Stimulated activated CD4-positive, alpha-beta T cell treated with anti-CD3 and anti-CD28 coated beads, TNF-alpha, amount 100 ng/mL, for 48 hours (primary cell): ENCODE measurements around the gene NDE1.
"Not testable (repeated sequence)": the region's sequence is repeated elsewhere in the genome, so short reads cannot be mapped to it uniquely, and the experiment has no call there.

ENCODE experiments used
- DNase-seq, 3 donors: peaks; one replicate each; pipeline ENCODE4 v3.0.0-alpha.2; 2020; ENCODE audit warnings: low read depth in 3 of 3

Gene NDE1

DNA sequence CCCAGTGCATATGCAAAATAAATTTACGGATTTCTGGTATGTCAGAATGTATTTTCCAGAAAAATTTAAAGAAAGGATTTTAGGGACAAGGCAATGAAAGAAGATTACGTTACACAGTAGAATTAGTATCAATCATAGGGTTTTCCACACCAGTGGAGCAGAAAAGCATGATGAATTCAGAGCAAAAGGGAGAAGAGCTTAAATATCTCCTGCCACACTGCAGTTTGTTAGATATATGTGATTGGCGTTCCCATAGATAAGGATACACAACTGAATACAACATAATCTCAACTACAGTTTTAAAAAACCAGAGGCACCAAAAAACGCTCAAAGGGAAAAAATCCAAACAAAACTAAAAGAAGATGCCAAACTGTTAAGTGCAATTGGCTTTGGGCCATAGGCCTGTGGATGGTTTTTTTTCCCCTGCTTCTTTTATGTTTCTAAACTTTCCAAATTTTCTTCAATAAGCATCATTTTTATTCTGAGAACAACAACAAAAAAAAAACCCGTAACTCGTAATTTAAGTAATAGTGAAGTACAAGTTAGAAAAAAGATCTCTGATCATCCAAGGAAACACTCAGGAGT is 29.3 kb upstream of the NDE1 start:
- no peak for DNase-seq

DNA sequence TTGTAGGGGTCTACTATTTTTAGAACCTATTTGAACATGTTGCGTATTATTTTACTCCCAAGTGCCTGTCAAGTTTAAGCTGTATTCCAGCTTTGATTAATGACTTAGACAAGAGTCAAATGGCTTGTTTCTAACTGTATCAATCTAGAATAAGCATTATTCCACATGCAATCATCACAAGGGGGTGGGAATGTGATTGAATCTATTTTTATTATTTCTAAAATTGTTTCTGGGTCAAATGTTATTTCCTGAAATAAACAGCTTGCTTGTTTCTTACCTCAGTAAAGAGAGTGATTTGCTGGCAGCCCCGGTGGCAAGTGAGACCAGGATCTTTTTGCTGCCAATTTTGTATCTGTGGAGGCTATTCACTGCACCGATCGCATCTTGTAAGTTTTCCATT is 28.6 kb upstream of the NDE1 start:
- DNase-seq: no peak

DNA sequence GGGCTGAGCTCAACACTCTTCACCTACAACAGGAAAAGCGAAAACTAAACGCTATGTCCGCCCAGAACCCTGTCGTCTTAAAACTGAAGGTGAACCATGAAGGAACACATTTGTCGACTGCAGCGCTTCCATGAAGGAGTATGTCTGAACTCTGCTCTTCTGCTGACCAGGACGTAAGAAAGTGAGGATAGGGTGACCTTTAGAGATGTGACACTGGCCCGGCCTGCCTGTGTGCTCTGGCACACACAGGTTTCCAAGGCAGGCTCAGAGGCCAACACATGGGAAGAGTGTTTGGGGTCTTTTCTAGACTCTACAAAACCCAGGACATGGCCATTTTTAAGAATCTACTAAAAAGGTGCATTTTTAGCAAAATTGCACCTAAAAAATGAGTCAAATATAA is 28.2 kb upstream of the NDE1 start:
- DNase-seq: no peak

DNA sequence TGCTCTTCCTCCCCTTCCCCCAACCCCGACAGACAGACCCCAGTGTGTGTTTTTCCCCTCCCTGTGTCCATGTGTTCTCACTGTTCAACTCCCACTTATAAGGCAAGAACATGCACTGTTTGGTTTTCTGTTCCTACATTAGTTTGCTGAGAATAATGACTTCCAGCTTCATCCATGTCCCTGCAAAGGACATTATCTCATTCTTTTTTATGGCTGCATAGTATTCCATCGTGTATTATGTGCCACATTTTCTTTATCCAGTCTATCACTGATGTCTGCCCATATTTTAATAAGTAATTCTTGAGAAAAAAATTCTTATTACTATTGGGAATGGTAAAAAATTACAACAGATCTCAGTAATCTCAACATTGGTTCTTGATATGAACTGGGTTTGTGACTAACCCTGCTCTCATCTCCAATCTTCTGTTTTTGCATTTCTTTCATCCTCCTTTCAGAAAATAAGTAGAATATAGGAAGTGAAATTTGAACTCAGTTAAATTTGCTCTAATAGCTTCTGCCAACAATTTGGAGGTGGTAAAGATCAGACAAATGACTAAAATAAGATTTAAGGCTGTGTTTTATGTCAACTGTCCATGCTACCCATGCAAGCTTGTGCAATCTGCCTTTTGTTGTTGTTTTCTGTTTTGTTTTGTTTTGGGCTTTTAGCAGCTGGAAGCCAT is 18.2 kb upstream of the NDE1 start:
- no peak for DNase-seq

DNA sequence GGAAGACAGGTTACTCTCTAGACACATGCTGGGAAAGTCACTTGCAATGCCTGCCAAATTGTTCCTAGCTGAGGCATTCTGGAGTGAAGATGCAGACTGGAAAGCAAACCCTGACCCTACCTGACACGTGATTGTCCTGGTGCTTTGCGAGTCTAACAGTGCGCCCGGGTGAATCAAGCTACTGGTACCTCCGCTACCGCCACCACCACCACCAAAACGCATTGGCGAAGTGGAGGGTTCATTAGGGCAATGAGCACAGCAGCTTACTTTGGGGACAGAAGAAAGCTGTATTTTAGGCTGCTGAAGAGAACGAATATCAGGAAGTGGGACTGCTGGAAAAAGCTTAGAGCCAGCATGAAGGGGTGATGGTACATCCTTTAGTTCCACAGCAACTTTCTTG is 14.1 kb upstream of the NDE1 start:
- no peak for DNase-seq

DNA sequence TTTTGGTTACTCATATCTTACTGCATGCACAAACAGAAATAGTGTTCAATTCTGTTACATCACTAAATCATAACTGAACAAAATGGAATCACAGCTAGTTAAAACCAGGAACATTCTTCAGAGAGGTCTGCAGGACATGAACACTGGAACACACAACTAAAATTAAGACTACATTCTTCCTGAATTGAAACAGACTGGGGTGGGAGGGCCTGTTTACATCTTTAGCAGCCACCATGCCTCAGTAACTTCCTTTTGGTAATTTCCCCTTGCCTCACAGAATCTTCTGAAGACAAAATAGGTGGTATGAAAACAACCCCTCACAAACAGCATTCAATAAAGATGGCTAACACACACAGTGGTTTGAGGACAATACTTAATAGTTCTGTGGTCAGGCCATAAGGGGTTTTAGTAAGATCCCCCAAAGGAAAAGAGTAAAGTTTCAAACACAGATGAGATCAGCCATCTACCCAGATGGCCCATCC is 13.6 kb upstream of the NDE1 start:
- no peak for DNase-seq

DNA sequence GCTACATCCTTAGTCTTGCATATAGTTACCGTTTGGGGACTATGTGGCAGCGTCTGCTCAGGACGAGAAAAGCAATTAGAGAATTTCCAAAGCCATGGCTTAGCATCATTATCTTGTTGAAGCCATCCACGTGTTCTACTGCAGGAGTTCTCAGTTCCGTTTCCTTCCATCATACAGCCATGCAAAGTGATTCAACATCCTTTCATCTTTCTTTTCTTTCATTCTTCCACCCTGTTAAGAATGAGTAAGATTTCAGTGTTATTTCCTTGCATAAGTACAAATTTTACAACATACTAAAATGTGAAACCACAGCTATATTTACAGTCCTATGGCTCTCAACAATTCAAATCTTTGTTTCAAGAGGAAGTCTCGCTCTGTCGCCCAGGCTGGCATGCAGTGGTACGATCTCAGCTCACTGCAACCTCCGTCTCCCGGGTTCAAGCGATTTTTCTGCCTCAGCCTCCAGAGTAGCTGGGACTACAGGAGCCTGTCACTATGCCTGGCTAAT is 10.9 kb upstream of the NDE1 start:
- no peak for DNase-seq

DNA sequence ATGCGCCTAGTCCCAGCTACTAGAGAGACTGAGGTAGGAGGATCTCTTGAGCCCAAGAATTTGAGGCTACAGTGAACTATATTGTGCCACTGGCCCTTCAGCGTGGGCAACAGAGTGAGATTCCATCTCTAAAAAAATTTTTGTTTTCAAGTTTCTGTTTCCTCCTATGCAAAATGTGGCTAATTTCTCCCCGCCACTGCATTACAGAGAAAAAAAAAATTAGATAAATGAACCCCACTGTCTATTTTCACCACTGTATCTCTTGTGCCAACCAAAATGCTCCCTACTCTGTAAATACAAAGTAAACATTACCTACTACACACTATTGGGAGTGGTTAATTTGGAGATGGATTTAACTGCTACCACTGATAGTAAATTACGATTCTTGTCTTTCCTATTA is 9.1 kb upstream of the NDE1 start:
- no peak for DNase-seq

DNA sequence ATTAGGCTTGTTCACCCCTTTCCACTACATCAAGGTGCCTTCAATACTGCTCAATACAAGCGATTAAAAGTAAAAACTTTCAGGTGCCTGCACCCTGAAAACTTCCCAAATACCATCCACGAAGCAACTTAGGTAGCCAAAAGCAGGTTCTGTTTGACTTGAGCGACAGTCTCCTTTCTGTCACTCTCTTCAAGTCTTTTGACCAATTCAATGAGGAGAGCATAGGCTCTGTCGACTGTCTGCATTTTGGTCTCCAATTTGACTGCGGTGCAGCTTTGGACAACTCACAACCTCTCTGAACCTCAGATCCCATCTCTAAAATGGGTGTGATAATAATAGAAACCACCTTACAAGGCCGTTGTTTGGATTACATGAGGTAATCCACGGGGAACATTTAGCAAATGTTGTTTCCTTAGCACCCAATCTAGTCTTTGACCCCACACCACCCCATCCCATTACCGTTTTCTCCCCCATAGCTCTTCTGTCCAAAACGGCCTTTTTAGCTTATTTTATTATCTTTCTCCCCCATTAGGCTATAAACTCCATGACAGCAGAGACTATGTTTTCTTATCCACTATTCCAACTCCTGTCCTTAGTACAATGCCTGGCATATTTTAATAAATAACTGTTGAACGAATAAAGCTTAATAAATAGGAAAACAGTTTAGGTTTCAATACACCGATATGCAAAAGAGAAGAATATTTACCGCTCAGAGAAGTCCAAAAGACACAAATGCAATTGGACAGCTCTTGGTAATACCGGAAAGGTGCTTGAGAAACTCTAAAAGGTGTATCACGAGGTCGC is 8.1 kb upstream of the NDE1 start:
- no peak for DNase-seq

DNA sequence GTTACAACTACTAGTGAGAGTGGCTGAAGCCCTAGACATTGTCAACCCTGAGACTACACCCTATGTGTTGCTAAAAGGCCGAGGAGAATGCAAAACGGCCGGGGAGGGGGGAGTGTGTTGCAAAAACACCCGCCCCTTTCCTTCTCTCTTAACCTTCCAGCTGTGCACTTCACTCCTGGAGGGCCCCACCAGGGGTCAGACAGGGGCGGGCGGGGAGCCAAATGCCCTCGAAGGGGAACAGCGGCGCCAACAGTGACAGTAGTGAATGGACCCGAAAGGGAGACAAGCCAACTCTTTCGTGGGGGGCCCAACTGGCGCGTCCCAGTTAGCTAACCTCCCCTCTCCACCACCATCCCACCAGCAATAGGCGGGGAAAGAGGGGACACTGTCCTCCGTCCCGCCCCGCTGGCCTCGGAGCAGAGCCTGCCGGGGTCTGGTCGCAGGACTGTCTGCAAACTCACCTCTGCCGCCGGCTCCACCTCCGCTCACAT is 7.4 kb upstream of the NDE1 start:
- peak; percentile 60 to 82 (median 67) for DNase-seq

DNA sequence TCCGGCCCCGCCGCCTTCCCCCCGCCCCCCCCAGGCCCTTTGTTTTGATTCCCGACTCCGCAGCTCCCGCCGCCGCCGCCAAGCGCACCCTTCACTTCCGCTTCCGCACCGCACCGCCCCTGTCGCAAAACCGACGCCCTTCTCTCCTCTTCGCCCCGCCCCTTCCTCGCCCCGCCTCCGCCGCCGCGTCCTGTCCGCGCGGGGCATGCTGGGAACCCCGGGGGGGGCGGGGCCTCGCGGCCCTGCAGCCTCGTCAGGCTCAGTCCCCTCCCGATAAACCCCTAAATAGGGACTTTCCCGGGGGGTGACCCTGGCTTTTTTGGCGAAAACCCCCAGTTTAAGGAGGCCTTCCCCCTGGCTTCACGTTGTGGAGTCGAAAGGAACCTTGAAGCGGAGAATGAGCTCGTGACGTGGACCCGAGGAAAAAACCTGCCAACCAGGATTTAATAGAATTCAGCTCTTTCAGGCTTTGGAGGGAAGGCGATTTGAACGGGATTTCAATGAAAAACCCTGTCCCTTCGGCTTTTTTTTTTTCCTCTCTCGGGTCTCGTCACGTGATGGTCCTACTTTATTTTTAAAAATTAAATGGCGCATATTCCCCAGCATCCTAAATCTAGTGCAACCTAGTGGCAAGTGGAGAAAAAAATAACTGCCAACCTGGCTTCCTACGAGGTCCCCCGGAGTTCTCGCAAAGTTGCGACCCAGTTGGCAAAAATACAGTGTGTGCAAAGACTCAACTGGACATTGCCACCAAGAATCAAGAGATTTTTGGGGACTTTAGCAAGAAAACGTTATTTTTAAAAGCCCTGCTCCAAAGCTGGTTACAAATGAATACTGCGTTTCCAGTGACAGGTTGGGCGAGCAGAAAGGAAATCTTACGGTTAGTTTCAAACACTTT is 6.7 kb upstream of the NDE1 start, which contains the start of gene MARF1:
Gene MARF1 (minus strand): TSS at position 107 of the 898 bp plus-strand sequence. CDS start 3,921 bp downstream, outside the sequence.
- DNase-seq: peak; percentile 98 to 100 (median 100)

DNA sequence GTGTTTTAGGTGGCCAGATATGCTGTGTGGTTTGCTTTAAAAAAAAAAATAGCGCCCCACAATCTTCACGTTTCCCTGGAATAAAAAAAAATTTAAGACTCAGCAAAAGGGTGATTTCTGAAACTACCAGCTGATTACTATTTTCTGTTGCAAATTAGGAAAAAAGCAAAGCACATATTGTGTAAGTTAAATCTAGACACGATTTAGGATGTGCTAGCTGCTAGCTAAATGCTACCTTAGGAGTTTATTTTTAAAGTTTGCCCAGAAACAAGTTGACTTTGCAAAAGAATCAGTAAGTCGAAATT is 6.1 kb upstream of the NDE1 start:
- DNase-seq: no peak

DNA sequence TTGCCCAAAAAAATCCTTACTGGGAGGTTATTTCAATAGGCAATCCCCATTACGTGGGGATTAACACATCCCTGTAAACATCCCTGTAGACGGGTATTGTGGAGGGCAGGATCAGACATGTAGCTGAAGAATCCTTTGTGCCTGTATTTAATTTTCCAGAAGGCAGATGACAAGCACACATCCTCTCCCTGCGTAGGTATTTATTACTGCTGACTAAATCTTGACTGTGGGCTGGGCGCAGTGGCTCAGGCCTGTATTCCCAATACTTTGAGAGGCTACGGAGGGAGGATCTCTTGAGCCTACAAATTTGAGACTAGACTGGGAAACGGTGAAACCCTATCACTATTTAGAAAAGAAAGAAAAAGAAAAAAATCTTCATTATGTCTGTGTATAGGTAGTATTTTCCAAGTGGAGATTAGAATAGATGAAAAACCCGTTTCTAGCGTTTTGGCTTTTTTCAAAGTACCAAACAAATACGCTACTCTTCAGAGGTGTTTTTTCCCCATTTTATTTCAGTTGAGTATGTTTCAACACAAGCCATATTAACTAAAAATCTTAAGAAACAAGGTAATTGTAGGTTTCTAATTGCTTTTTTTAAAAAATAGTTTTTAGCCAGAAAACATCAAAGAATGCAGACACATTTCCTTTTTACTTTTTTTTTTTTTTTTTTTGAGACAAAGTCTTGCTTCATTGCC is 5.6 kb upstream of the NDE1 start:
- DNase-seq: no peak

DNA sequence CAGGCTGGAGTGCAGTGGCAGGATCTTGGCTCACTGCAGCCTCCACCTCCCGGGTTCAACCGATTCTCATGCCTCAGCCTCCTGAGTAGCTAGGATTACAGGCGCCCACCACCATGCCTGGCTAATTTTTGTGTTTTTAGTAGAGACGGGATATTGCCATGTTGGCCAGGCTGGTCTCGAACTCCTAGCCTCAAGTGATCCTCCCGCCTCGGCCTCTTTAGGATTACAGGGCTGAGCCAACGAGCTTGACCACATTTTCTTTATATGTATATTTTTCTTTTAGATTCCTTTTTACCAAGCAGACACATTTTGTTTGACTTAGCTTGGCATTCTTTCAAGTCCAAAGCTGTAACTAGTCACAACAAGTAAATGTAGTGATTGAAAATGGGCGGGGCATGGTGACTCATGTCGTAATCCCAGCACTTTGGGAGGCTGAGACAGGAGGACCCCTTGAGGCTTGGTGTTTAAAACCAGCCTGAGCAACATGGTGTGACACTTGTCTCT is 5.0 kb upstream of the NDE1 start:
- peak in 1 of 3 donors; percentile 22 for DNase-seq

DNA sequence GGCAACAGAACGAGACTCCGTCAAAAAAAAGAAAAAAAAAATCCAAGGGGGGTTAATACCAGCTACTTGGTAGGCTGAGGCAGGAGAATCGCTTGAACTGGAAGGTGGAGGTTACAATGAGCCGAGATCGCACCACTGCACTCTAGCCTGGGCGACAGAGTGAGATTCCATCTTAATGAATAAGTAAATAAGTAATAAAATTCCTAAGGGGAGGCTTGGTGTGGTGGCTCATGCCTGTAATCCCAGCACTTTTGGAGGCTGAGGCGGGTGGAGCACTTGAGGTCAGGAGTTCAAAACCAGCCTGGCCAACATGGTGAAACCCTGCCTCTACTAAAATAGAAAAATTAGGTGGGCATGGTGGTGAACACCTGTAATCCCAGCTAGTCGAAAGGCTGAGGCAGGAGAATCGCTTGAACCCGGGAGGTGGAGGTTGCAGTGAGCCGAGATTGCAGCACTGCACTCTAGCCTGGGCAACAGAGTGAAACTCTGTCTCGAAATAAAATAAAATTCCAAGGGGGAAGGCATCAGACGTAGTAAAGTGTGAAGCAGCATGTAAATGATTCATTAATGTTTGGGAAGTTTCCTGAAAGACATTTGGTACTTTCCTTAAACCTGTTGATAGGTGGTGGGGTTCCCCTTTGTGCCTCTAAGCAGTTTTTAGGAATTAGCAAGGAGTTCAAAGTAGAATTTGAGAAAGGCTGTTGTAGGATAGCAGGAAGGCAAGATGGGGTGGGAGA is 3.3 kb upstream of the NDE1 start:
- not testable (repeated sequence) for DNase-seq

DNA sequence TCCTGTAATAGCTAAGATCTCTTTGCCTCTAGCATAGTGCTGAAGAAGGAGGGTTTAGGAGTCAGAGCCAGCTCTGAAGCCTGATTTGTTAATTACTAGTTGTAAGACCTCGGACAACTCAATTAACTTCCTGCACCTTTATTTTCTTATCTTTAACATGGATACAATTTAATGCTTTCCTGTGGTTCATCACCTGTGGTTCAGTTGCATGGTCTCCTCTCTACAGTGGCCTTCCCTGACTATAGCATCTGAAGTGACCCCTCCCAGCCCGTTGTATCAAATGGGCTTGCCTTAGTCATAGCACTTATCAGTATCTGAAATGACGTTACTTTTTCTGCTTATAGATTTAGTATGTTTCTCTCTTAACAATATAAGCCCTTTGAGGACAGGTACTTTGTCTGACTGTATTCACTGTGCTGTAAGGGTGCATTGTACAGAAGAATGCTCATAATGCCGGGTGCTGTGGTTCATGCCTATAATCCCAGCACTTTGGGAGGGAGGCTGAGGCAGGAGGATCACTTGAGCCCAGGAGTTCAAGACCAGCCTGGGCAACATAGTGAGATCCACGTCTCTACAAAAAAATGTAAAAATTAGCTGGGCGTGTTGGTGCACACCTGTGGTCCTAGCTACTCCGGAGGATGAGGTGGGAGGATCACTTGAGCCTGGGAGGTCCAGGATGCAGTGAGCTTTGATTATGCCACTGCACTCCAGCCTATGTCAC is 2.6 kb upstream of the NDE1 start:
- DNase-seq: no peak

DNA sequence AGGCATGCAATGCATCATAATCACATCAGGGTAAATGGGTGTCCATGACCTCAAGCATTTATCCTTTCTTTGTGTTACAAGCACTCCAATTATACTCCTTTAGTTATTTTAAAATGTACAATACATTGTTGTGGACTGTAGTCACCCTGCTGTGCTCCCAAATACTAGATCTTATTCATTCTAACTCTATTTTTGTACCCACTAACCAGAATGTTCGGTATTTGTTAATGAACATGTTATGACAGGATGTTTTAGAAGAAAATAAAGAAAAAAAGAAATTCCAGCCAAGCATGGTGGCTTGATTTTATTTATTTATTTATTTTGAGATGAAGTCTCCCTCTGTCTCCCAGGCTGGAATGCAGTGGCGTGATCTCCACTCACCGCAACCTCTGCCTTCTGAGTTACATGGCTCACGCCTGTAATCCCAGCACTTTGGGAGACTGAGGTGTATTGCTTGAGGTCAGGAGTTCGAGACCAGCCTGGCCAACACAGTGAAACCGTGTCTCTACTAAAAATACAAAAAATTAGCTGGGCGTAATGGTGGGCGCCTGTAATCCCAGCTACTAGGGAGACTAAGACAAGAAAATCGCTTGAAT is 1.8 kb upstream of the NDE1 start:
- no peak for DNase-seq

DNA sequence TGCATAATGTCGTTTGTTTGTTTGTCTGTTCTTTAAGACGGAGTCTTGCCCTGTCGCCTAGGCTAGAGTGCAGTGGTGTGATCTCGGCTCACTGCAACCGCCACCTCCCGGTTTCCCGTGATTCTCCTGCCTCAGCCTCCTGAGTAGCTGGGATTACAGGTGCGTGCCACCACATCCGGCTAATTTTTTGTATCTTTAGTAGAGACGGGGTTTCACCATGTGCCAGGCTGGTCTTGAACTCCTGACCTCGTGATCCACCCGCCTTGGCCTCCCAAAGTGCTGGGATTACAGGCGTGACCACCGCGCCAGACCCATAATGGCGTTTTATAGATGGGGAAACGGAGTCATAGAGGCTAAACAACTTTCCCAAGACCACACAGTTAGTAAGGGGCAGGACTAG is 734 bp upstream of the NDE1 start:
- DNase-seq: not testable (repeated sequence)

DNA sequence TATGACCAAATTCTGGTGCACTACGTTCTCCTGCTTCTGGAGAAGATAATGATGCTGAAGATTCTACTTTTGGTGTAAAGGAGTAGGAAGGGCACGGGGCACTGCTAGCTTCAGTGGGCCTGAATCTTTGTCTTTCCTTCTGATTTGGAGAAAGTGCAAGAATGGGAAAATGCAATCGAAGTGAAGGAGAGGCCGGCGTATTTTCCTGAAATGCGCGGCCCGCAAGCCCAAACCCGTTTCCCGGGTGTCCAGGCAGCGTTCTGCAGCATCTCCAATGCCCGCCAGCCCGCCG is 372 bp upstream of the NDE1 start:
- DNase-seq: no peak
